Adrenal gland (tissue), 12 donors: ENCODE results near the gene HDAC4. TPM values are rescaled to one million over a fixed set of nuclear protein-coding genes. Genes with fewer than 3 reads are reported as not detected.

Experiments used
- DNase-seq, 7 donors: peaks; one replicate each; pipeline ENCODE4 v3.0.0-alpha.2; 2019 to 2020
- H3K27ac ChIP-seq, 5 donors: fragments of 200-600 bp; sonication (generic) in 4 of 5; 1 replicate in 3 of 5; 2 replicates in 2 of 5; pipeline versions ENCODE4 v1.5.1 to v1.8.0; 2016 to 2020; ENCODE audit warnings: mild to moderate bottlenecking in 1 of 5
- H3K27me3 ChIP-seq: fragments of 200-600 bp; 2 replicates; pipeline ENCODE4 v1.8.0; 2021
- H3K36me3 ChIP-seq, 2 donors: fragments of 200-600 bp; replicated peaks in 1 of 2; 1 replicate in 1 of 2; 2 replicates in 1 of 2; pipeline versions ENCODE4 v1.5.1 to v1.8.0; 2018 to 2022
- H3K4me1 ChIP-seq, 2 donors: fragments of 200-600 bp; replicated peaks in 1 of 2; 1 replicate in 1 of 2; 2 replicates in 1 of 2; pipeline versions ENCODE4 v1.5.1 to v1.8.0; 2018 to 2021
- H3K4me3 ChIP-seq, 4 donors: fragments of 200-600 bp; sonication (generic) in 3 of 4; one replicate each; pipeline ENCODE4 v1.5.1; 2016 to 2018
- H3K9me3 ChIP-seq, 3 donors: fragments of 200-600 bp; sonication (generic) in 1 of 3; replicated peaks in 1 of 3; 1 replicate in 2 of 3; 2 replicates in 1 of 3; pipeline versions ENCODE4 v1.5.1 to v1.8.0; 2016 to 2021
- POLR2A ChIP-seq, 2 donors: fragments of 450-650 bp; IDR thresholded peaks; one replicate each; pipeline ENCODE4 v1.6.1; 2017; ENCODE audit warnings: antibody characterized with exemption in 2 of 2, mild to moderate bottlenecking in 2 of 2, moderate library complexity in 1 of 2
- WGBS, 4 donors: extraction: QIAGEN DNeasy Blood & Tissue Kit in 2 of 4; methylation state at CpG; one replicate each; pipeline versions ENCODE4 v1.1.5 to v1.1.7; 2013 to 2017; 5-methylcytosine and 5-hydroxymethylcytosine counted together
- intact Hi-C, 2 donors: fragments of 100-400 bp; cut with DNase I; formaldehyde crosslinking; loops; one replicate each; pipeline versions ENCODE4 v1.14.1 to v1.15.0; 2022 to 2023
- polyA plus RNA-seq, 3 donors: library from polyadenylated mRNA; stranded (reverse); fragments of 200-250 nt in 2 of 3; fragments of 350-450 nt in 1 of 3; fragmentation: Illumina TruSeq in 1 of 3; extraction: RNeasy Lipid Tissue Mini Kit (QIAGEN cat#74804) in 1 of 3; gene quantifications; one replicate each; pipeline ENCODE4 v1.2.3, GENCODE V29; 2013 to 2014
- total RNA-seq, 9 donors: library from RNA; depleted of rRNA in 4 of 9; stranded (reverse); fragments of >200 nt in 4 of 9; fragments of 120-200 nt in 1 of 9; fragmentation: NEBNext Ultra II Directional in 1 of 9; extraction: Animal tissue kit (Norgen Biotek cat#: 25700) in 1 of 9; gene quantifications; one replicate each; pipeline versions ENCODE4 v1.1.0 to v1.2.4, GENCODE V29; 2013 to 2023
- TF ChIP-seq, protein P1 (sequence below), 6 experiments: fragments of 450-650 bp in 4 of 6; fragments of 200-600 bp in 2 of 6; sonication (generic) in 1 of 6; IDR thresholded peaks; 1 replicate in 5 of 6; 2 replicates in 1 of 6; pipeline versions ENCODE4 v1.5.1 to v1.8.0; 2016 to 2021; ENCODE audit warnings: antibody characterized with exemption in 6 of 6, mild to moderate bottlenecking in 2 of 6, moderate library complexity in 1 of 6
- donor health status: healthy with polysubstance abuse.
- donor health status: Bipolar disorder and iron deficiency.
- donor health status: DM: yes; HTN: yes; CAD: no.
- donor health status: DM: no; HTN: no; CAD: no.
- donor health status: DM: no; HTN: no; CAD: no.
- donor health status: DM: yes; HTN: yes; CAD: no.

HDAC4 gene
- total and polyA plus RNA-seq, 12 donors: 8.3 to 88.9 (median 28.7) TPM

DNA sequence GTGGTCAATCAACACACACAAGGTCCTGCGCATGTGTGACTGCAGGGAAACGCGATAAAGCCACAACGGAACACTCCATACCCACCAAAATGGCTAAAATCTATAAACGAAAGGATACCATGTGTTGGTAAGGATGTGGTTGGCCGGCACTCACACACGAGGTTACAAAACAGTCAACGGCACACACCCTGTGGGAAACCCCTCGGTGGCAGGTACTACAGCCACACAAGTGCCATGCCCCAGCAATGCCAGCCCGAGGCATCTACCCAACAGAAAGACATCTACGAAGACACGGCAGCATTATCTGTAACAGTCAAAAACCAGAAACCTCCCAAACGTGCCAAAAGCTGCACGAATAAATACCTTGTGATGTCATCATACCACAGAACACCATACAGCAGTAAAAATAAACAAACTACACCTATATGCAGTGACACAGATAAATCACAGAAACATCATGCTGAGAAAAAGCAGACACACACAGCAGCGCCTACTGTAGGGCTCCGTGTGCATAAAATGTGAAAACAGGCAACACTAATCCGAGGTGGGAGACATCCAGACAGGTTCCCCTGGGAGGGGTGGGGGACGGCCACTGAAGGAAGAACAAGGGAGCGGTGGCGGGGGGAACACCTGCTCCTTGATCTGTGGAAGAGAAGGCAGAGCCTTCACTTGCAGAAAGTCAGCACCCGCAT is 36.7 kb downstream of the HDAC4 start:
- H3K27ac ChIP-seq: no peak overlapping the region
- no peaks in the 10 kb centered on the region for H3K9me3 ChIP-seq
- DNase-seq: peak in 1 of 7 donors; percentile 10
- H3K4me1 ChIP-seq: peaks cover 0 to 10% of the 10 kb centered on the region in 2 donors
- WGBS, 4 donors: 88 to 93% (median 92%) methylated on average over 21 of the region's 21 CpGs
- H3K27me3 ChIP-seq: no peaks in the 10 kb centered on the region
- H3K36me3 ChIP-seq: no peaks in the 10 kb centered on the region
- H3K4me3 ChIP-seq: no peak overlapping the region
- TF ChIP-seq POLR2A (IDR thresholded peaks at IDR 0.05): no peak
- TF ChIP-seq, protein P1, sequence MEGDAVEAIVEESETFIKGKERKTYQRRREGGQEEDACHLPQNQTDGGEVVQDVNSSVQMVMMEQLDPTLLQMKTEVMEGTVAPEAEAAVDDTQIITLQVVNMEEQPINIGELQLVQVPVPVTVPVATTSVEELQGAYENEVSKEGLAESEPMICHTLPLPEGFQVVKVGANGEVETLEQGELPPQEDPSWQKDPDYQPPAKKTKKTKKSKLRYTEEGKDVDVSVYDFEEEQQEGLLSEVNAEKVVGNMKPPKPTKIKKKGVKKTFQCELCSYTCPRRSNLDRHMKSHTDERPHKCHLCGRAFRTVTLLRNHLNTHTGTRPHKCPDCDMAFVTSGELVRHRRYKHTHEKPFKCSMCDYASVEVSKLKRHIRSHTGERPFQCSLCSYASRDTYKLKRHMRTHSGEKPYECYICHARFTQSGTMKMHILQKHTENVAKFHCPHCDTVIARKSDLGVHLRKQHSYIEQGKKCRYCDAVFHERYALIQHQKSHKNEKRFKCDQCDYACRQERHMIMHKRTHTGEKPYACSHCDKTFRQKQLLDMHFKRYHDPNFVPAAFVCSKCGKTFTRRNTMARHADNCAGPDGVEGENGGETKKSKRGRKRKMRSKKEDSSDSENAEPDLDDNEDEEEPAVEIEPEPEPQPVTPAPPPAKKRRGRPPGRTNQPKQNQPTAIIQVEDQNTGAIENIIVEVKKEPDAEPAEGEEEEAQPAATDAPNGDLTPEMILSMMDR (IDR thresholded peaks at IDR 0.05): no peak
- intact Hi-C loops: no loop called here

DNA sequence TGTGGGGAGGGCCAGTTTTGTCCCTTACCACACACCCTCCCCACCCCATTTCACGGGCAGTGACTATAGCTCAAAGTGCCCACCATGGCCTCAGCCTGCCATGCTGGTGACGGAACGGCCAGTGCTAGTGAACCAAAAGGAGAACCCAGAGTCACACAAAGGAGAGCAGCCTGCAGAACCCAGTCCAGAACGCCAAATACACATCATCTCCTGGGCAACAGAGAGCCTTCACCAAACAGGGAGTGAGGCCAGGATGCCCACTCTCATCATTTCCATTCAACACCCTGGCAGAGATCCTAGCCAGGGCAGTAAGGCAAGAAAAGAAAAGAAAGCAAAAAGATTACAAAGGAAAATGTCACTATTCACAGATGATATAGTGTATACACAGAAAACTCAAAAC is 38.3 kb downstream of the HDAC4 start:
- intact Hi-C loops: no loop called here
- peaks cover 0 to 10% of the 10 kb centered on the region in 2 donors for H3K4me1 ChIP-seq
- peak in 1 of 7 donors; percentile 20 for DNase-seq
- H3K36me3 ChIP-seq: no peaks in the 10 kb centered on the region
- no peak overlapping the region for H3K27ac ChIP-seq
- H3K4me3 ChIP-seq: no peak overlapping the region
- H3K27me3 ChIP-seq: no peaks in the 10 kb centered on the region
- TF ChIP-seq POLR2A (IDR thresholded peaks at IDR 0.05): no peak
- TF ChIP-seq, protein P1 (IDR thresholded peaks at IDR 0.05): no peak
- H3K9me3 ChIP-seq: no peaks in the 10 kb centered on the region
- WGBS, 4 donors: 92 to 97% (median 95%) methylated on average over 4 of the region's 4 CpGs

DNA sequence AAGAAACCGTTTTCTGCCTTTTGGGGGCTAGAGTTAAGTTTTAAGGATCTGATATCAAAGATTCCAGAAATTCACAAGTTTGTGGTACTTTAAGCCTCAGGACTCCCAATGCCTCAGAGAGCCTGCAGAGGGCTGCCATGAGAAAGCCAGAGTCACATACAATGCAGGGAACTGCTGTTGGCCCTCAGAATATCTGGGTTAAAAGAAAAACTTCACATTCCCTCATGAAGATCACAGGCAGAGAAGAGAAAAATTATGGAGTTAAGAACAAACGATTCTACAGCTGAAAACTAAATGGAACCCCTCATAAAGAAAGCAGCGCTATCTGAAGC is 39.5 kb downstream of the HDAC4 start:
- Histone ChIP-seq H3K9me3 (no peaks in the 10 kb centered on the region), H3K4me1 (peaks cover 0 to 10% of the 10 kb centered on the region in 2 donors), H3K27me3 (no peaks in the 10 kb centered on the region), H3K36me3 (no peaks in the 10 kb centered on the region), H3K4me3 (no peak overlapping the region), H3K27ac (no peak overlapping the region)
- TF ChIP-seq, protein P1 (IDR thresholded peaks at IDR 0.05): peak in 5 of 6 experiments; percentile 10 to 33 (median 16)
- TF ChIP-seq POLR2A (IDR thresholded peaks at IDR 0.05): no peak
- DNase-seq: peak in 2 of 7 donors; percentile 20 to 25
- 69 to 83% (median 79%) methylated on average over 3 of the region's 3 CpGs for WGBS, 4 donors
- intact Hi-C loops: no loop called here

DNA sequence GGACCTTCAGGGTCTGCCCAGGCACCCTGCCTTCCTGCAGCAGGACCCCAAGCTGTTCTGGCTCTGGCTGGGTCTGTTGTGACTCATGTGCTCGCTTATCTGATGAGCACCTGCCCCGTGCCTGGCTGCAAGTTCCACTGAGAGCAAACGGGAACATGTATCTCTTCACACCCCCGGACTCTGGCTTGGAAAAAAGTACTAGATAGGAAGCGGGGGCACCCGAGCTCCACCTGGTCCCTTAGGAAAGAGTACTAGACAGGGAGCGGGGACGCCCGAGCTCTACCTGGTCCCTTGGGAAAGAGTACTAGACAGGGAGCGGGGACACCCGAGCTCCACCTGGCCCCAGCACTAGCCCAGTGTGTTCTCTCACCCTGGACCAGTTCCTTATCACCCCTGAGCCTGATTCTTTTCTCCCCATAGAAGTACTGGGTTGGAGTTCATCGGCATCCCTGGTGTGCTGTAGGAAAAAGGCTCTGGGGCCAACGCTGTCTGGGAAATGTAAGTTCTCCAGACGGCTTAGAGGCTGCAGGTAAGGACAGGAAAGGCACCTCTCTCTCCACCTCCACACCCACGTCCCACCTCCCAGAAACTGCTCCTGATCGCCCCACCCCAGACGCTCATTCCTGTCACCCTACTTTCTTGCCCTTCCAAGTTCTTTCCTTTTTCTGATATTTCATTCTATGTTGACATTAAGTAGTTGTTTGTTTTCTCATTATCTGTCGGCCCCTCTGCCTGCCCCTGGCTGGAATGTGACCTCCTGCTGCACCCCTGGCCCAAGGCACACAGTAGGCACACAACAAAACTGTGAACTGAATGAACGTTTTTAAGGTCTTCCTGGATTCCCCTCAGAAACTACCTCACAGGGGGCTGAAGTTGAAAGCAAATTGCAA is 40.2 kb downstream of the HDAC4 start:
- no peaks in the 10 kb centered on the region for H3K9me3 ChIP-seq
- TF ChIP-seq POLR2A (IDR thresholded peaks at IDR 0.05): no peak
- TF ChIP-seq, protein P1 (IDR thresholded peaks at IDR 0.05): no peak
- WGBS, 4 donors: 76 to 83% (median 79%) methylated on average over 17 to 19 of the region's 19 CpGs
- no peak overlapping the region for H3K27ac ChIP-seq
- peak in 4 of 7 donors; percentile 39 to 64 (median 50) for DNase-seq
- intact Hi-C loops: no loop called here
- H3K4me1 ChIP-seq: peaks cover 0 to 10% of the 10 kb centered on the region in 2 donors
- no peaks in the 10 kb centered on the region for H3K36me3 ChIP-seq
- H3K27me3 ChIP-seq: no peaks in the 10 kb centered on the region
- H3K4me3 ChIP-seq: no peak overlapping the region
